ENCODE measurements around the gene EPS8L2. TPM values are rescaled to one million over a fixed set of nuclear protein-coding genes. Genes with fewer than 3 reads are reported as not detected.

EPS8L2 gene
- polyA plus RNA-seq, 3 donors, result 0.55 TPM; not detected in 2

DNA sequence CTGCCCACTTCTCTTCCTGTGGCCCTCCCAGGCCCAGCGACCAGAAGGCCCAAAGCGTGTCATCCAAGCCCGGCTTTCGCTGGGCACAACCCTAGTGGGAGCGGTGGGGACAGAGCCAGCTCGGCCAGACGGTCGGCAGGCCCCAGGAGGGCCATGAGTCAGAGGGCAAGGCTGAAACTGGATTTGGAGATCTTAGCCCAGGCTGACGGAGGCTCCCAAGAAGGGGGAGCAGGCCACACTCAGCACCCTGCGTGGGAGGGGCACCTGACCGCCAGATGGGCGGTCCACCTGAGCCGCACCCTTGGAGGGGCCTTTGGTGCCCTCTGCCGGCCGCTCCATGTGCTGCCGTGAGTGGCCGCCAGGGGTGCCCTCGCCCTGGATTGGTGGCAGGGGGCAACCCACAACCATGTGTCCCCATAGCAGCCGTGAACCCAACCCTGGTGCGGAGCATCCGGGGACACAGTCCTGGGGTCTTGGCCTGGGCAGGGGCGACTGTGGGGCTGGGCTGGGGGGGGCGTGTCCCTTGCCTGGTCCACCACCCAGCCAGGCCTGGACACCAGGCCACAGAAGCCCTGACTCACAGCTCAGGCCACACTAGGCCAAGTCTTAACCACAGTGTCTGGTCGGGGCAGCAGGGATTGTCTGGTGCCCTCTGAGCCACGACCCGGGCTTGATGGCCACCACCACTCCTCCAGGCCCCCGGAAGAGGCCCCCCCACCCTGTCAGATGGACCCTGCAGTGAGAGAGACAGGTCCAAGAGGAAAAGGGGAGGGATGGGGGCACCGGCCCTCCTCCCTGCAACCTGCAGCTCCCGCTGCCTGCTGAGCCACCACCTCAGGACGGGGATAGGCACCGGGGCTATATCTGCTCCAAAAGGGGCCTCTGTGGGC, 22.1 kb downstream of the EPS8L2 start:
- Mint-ChIP-seq H3K4me3 (no peak overlapping the region), H3K4me1 (peaks cover 22% of the 10 kb centered on the region), H3K36me3 (no peaks in the 10 kb centered on the region), H3K27me3 (ENCODE audit: low read depth in 3 of 3) (peaks cover 22 to 49% (median 32%) of the 10 kb centered on the region in 3 donors), H3K27ac (no peak overlapping the region), H3K9me3 (peaks cover 0 to 7% (median 2%) of the 10 kb centered on the region in 7 donors)
- Histone ChIP-seq H4K20me1 (ENCODE audit: insufficient read depth, low read length) (no peaks in the 10 kb centered on the region), H3K27me3 (ENCODE audit: control insufficient read depth in 2 of 2, insufficient read depth in 2 of 2, low read length in 2 of 2) (peaks cover 8 to 35% of the 10 kb centered on the region in 2 donors), H3K36me3 (replicated peaks in 1 of 2; ENCODE audit: control insufficient read depth in 1 of 2, insufficient read depth in 2 of 2, low read length in 2 of 2) (no peaks in the 10 kb centered on the region), H3K9ac (ENCODE audit: insufficient read depth, low read length, poor library complexity, severe bottlenecking) (peak overlapping the region; percentile 39), H3K4me1 (ENCODE audit: control insufficient read depth in 1 of 2, insufficient read depth in 2 of 2, low read length in 2 of 2) (peaks cover 31 to 44% of the 10 kb centered on the region in 2 donors), H3K4me2 (replicated peaks; ENCODE audit: extremely low read depth, low read length, poor library complexity, severe bottlenecking) (no peak overlapping the region), H2AFZ (ENCODE audit: insufficient read depth, low read depth, low read length, poor library complexity, severe bottlenecking) (no peak overlapping the region), H3K79me2 (ENCODE audit: insufficient read depth, low read length) (no peaks in the 10 kb centered on the region), H3K4me3 (replicated peaks in 1 of 3; ENCODE audit: low read depth in 2 of 3, low read length in 3 of 3) (no peak overlapping the region), H3K27ac (ENCODE audit: low read depth in 1 of 2, low read length in 2 of 2) (no peak overlapping the region), H3K9me3 (replicated peaks in 1 of 2; ENCODE audit: control insufficient read depth in 1 of 2, insufficient read depth in 1 of 2, low read length in 2 of 2) (no peaks in the 10 kb centered on the region)
- intact Hi-C loops (cut with micrococcal nuclease), result no loop called here
- DNase-seq, result peak; percentile 57 to 69 (median 65)
- 33% methylated on average over 23 of the region's 31 CpGs for WGBS (ENCODE audit: insufficient coverage)
- TF ChIP-seq, protein P1, sequence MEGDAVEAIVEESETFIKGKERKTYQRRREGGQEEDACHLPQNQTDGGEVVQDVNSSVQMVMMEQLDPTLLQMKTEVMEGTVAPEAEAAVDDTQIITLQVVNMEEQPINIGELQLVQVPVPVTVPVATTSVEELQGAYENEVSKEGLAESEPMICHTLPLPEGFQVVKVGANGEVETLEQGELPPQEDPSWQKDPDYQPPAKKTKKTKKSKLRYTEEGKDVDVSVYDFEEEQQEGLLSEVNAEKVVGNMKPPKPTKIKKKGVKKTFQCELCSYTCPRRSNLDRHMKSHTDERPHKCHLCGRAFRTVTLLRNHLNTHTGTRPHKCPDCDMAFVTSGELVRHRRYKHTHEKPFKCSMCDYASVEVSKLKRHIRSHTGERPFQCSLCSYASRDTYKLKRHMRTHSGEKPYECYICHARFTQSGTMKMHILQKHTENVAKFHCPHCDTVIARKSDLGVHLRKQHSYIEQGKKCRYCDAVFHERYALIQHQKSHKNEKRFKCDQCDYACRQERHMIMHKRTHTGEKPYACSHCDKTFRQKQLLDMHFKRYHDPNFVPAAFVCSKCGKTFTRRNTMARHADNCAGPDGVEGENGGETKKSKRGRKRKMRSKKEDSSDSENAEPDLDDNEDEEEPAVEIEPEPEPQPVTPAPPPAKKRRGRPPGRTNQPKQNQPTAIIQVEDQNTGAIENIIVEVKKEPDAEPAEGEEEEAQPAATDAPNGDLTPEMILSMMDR (IDR thresholded peaks at IDR 0.05), result peak; percentile 97

DNA sequence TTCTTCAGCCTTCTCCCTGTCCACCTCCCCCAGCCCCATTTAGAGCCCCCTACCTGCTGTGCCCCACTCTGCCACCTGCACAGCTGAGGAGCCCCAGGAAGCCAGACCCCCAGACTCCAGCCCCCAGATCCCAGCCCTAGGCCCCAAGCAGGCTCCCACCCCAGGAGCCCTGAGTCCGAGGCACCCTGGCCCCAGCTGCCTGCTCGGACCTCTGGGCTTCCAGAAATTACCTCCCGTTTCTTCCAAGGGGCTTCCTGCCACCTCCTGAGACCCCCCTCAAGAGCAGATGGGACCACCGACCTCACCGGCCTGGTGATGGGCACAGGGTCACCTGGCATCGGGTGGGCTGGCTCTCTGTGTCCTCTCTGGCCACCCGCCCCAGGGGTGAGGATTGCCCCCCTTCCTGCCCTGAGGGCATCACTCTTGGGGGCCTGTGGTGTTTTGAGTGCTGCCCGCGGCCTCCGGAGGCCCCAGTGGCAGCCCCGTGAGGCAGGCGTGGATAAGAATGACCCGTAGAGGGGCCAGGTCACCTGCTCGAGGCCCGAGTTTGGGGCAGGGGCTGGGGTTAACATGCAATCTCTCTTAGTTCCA, 23.0 kb downstream of the EPS8L2 start:
- 81% methylated on average over 8 of the region's 15 CpGs for WGBS (ENCODE audit: insufficient coverage)
- no peak overlapping the region for H3K27ac ChIP-seq (ENCODE audit: low read depth in 1 of 2, low read length in 2 of 2)
- H2AFZ ChIP-seq (ENCODE audit: insufficient read depth, low read depth, low read length, poor library complexity, severe bottlenecking), result peak overlapping the region; percentile 59
- H3K4me2 ChIP-seq (replicated peaks; ENCODE audit: extremely low read depth, low read length, poor library complexity, severe bottlenecking), result peak overlapping the region; percentile 15
- Mint-ChIP-seq H3K9me3 (peaks cover 0 to 5% (median 2%) of the 10 kb centered on the region in 7 donors), H3K4me1 (peaks cover 19% of the 10 kb centered on the region), H3K27me3 (ENCODE audit: low read depth in 3 of 3) (peaks cover 20 to 43% (median 33%) of the 10 kb centered on the region in 3 donors), H3K4me3 (no peak overlapping the region), H3K27ac (no peak overlapping the region), H3K36me3 (no peaks in the 10 kb centered on the region)
- H3K9me3 ChIP-seq (replicated peaks in 1 of 2; ENCODE audit: control insufficient read depth in 1 of 2, insufficient read depth in 1 of 2, low read length in 2 of 2), result no peaks in the 10 kb centered on the region
- no peaks in the 10 kb centered on the region for H3K36me3 ChIP-seq (replicated peaks in 1 of 2; ENCODE audit: control insufficient read depth in 1 of 2, insufficient read depth in 2 of 2, low read length in 2 of 2)
- H3K27me3 ChIP-seq (ENCODE audit: control insufficient read depth in 2 of 2, insufficient read depth in 2 of 2, low read length in 2 of 2), result peaks cover 8 to 35% of the 10 kb centered on the region in 2 donors
- DNase-seq, result no peak
- no peaks in the 10 kb centered on the region for H4K20me1 ChIP-seq (ENCODE audit: insufficient read depth, low read length)
- no peak overlapping the region for H3K4me3 ChIP-seq (replicated peaks in 1 of 3; ENCODE audit: low read depth in 2 of 3, low read length in 3 of 3)
- H3K4me1 ChIP-seq (ENCODE audit: control insufficient read depth in 1 of 2, insufficient read depth in 2 of 2, low read length in 2 of 2), result peaks cover 30 to 42% of the 10 kb centered on the region in 2 donors
- TF ChIP-seq, protein P1 (IDR thresholded peaks at IDR 0.05), result no peak
- H3K79me2 ChIP-seq (ENCODE audit: insufficient read depth, low read length), result no peaks in the 10 kb centered on the region
- intact Hi-C loops (cut with micrococcal nuclease), result no loop called here
- peak overlapping the region; percentile 39 for H3K9ac ChIP-seq (ENCODE audit: insufficient read depth, low read length, poor library complexity, severe bottlenecking)
